Cardiac septum (tissue), 1 donor: ENCODE results near the gene BCAS3. TPM values are rescaled to one million over a fixed set of nuclear protein-coding genes. Genes with fewer than 3 reads are reported as not detected.

Experiments
- DNase-seq: peaks from one replicate; pipeline ENCODE4 v3.0.0-alpha.2; 2020; ENCODE audit warnings: low spot score
- intact Hi-C: fragments of 100-400 bp; cut with DNase I; formaldehyde crosslinking; loops from one replicate; pipeline ENCODE4 v1.14.0; 2022
- total RNA-seq: library from RNA; stranded (reverse); fragmentation: NEBNext Ultra II Directional; extraction: Animal tissue kit (Norgen Biotek cat#: 25700); gene quantifications from one replicate; pipeline ENCODE4 v1.2.1, GENCODE V29; 2021
- donor health status: DM: no; HTN: no; CAD: no.

Gene BCAS3
- total RNA-seq, 1 donor from 2014 or later = 14.8 TPM

- no peak for DNase-seq
- intact Hi-C loops = loop anchor here (10.0 kb wide), 1 partner anchor 176 kb away; the partner anchor contains the start of gene TBX2
Observed at GRCh38 chr17:61218438-61218837, 540.8 kb downstream of the BCAS3 start.

GRCh38 chr17:61219460-61219859 is 541.8 kb downstream of the BCAS3 start:
- intact Hi-C loops = loop anchor here (10.0 kb wide), 1 partner anchor 175 kb away; the partner anchor contains the start of gene TBX2
- DNase-seq = no peak

- DNase-seq = no peak
- intact Hi-C loops = no loop called here
Observed at GRCh38 chr17:61221181-61221580, 543.5 kb downstream of the BCAS3 start.

DNA sequence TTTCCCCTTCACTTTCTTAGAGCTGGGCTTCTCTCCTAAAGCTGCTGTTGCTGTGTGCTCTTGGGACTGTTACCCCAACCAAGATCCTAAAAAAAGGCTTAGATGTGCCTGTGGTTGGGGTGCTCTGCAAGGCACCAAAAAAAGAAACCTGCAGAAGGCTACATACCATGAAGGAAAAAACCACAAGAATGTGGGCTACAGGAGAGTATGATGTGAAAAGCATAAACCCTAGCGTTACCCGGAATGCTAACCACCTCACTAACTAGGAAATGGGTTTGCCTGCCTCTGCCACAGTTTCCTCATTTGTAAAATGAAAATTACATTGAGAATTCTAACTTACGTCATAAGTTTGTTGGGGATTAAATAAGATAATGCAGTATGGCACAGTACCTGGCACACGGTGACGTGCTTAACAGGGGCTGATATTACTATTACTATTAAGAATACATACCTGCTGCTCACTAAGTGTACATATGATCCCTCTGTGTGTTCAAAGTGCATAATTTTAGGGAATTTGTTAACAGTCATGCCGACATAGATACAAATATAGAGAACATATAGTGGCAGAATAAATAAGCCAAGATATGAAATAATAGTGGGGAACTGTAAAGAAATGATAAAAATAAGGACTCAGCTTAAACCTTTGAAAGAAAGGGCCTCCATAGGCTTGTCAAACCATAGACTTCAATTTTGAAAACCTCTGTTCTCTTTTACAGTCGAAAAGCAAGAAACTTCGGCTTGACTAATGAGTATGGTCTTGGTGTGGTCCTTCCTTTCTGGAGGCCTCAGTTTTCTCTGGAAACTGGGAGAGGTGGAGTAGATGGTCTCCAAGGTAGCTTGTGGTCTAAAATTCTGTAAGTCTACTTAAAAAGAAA is 544.2 kb downstream of the BCAS3 start:
- intact Hi-C loops = no loop called here
- DNase-seq = no peak

DNA sequence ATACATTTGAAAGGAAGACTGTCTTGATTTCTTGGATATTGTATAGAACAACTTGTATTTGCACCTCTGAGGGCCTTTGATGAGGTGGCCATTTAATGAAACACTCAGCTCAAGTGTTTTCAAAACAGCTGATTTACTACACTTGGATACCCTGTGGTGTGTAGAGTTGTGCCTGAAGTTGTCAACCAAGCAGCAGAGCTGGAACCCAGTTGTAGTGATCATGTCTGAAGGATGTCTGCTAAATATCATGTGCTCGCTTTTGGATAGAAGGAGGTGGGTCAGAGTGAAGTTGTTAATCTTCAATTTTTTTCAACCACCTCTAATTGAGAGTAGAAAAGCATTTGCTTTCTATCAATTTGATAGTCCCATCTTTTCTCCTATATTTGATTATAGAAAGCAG is 546.1 kb downstream of the BCAS3 start:
- DNase-seq = no peak
- intact Hi-C loops = no loop called here

DNA sequence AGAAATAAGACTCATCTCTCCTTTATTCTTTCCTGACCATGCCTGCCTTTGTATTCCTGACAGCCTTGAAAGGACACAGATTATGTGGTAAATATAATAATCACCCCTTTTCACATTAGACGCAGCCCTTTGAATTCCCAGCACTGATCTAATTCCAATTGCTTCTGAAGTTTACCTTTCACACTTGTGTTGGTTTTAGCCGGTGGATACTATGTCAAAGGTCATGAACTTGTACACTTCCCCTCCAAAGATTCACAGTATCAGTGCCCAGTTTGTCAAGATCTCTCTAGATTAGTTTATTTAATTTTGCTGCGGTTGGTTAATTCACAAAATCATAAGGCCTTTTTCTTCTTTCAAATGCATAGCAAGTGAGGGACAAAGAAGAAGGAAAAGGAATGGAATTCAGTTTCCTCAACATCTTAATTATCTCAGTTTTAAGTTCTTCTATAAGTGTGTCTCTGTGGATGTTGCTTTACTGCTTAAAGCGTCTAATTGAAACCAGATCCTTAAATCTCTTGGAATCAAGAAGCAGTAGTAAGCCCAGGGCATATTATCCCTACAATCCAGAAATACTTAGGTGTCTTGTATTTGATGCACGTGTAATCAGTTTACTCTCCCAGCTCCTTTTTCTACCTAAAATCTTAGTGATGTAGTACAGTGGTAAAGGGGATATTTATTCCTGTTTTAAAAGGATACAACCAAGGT is 547.7 kb downstream of the BCAS3 start:
- DNase-seq = no peak

DNA sequence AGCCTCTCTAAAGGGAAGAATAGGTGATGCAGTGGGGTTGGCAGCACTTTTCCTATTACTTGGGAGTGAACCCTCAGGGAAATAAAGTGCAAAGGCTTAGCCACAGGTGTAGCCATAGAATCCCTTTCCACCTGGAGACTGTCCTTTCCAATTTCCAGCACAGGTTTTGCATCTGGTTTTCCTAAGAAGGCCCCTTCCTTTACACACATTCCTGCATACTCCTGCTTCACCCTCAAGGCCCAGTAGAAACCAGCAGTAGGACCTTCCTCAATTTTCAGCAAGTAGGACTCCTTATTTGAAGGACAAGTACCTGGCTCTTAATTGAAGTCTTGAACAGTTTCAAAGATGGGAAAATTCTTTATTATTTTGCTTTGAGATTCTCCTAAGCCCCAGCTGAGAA is 550.2 kb downstream of the BCAS3 start:
- DNase-seq = no peak
- intact Hi-C loops = no loop called here

More for the DNA sequence above, 547.7 kb downstream of the BCAS3 start:
- intact Hi-C loops = no loop called here

DNA sequence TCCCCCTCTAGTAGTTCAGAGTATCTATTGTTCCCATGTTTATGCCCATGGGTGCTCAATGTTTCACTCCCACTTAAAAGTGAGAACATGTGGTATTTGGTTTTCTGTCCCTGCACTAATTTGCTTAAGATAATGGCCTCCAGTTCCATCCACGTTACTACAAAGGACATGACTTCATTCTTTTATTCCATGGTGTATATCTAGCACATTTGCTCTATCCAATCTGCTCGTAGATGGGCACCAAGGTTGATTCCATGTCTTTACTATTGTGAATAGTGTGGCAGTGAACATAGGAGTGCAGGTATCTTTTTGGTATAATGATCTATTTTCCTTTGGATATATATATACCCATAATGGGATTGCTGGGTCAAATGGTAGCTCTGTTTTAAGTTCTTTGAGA is 552.8 kb downstream of the BCAS3 start:
- intact Hi-C loops = no loop called here
- DNase-seq = no peak

DNA sequence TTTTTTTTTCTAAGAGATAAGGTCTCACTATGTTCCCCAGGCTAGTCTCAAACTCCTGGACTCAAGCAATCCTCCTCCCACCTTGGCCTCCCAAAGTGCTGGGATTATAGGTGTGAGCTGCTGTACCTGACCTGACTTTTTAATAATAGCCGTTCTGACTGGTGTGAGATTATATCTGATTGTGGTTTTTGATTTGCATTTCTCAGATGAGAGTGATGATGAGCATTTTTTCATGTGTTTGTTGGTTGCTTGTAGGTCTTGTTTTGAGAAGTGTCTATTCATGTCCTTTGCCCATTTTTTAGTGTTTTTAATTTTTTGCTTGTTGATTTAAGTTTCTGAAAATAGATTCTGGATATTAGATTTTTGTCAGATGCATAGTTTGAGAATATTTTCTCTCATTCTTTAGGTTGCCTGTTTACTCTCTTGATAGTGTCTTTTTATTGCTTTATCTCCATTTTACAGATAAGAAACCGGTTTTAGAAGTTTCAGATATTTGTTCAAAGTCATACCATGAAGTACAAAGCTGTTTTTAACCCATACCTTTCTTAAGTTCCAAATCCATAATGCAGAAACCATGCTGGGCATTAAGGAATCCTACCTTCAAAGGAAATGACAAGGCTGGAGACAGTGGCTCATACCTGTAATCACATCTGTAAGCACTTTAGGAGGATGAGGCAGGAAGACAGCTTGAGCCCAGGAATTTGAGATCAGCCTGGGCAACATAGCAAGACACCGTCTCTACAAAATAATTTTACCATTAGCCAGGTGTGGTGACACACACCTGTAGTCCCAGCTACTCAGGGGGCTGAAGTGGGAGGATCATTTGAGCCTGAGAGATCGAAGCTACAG is 553.5 kb downstream of the BCAS3 start:
- intact Hi-C loops = no loop called here
- no peak for DNase-seq

DNA sequence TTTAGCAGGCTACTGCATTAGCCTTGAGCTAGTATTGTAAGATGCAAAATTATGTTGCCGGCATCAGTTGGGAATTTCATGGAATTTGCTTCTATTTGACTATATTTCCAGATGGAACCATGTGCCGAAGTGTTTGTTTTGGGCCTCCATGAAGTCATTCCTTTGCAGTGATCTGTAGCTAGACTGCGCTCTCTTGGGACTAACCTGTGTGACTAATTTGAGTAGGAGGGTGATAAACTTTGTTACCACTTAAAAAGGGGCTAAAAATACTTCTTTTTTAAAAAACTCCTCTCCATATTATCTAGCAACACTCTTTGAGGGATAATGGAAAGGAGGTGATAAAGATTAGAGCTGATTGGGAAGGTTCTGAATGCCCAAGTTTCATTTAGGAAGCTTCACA is 555.2 kb downstream of the BCAS3 start:
- intact Hi-C loops = no loop called here
- DNase-seq = no peak

DNA sequence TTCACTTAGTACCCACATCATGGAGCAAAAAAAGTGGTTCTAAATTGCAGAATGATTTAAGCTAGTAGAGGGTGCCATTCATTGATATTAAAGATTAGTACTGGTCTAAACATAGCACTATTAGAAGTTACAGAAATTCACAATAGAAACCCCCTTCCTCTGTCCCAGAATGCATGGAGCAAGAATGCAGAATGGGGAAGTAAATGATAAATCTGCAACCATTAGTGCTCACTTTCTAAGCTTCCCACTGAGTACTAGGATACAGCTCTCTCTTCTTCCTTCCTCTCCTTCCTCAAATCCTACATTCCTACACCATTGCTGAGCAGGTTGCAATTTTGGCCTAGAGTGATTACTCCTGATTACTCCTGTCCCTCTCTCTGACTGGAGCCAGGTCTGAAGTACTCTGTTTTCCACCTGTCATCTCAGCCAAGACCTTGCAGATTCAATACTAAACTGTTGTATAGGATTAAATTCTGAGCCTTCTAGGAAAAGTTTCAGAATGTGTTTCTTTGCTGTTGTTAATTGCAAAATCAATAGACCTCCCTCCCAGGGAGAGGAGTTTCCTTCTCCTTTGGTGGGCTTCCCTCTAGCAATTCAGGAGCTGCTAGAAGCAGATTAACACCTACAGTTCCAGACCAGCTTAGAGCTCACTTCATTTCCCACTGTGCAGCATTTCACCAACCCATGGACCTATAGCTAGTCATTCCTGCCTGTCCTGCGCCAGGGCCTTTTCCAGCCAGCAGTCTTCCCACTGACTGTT is 556.5 kb downstream of the BCAS3 start:
- no peak for DNase-seq

DNA sequence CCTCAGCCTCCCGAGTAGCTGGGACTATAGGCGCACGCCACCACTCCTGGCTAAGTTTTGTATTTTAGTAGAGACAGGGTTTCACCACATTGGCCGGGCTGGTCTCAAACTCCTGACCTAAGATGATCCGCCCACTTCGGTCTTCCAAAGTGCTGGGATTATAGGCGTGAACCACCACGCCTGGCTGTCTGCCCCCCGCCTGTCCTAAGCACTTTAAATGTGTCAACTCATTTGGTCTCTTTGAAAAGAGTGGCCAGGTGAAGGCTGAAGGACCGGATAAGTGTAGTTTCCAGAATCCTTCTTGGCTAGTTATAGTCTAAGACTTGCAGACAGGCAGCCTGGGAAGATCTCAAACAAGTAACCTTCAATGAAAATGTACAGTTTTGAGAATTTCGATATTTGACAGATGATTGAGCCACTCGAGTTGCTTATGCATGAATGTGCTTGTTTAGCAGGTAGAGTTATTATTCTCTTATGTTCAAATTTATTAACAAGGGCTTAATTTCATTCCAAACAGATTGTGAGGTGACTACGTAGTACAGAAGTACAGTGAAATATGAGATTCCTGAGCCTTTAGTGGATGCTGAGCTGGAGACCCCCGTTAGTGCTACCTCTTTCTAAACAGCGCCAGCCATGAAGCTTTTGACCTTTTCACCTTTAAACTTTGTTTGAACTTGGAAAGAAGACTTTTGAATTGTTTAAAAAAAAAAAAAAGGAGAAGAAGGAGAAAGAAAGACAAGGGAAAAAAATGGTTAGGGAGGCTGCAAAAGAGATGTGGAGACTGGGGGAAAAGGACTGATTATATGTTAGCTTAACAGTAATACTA is 557.6 kb downstream of the BCAS3 start:
- no peak for DNase-seq
- intact Hi-C loops = no loop called here

More for the DNA sequence above, 556.5 kb downstream of the BCAS3 start:
- intact Hi-C loops = no loop called here

DNA sequence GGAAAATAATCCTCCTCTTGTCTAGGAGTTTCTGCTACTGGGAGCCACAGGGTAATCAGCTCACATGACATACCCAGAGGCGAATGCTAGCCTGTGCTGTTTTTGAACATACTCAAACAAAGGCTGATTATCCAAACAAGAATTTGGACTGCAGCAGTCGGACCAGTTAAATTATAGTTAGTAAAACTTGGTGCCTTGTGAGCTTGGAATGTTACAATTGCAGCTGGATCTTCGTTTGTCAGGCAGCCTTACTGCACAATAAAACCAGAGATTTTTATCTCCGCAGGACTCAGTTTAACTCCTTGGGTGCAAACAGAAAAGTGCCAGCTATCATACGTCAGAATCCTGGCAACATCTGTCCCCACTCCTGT is 558.2 kb downstream of the BCAS3 start:
- no peak for DNase-seq
- intact Hi-C loops = no loop called here

- intact Hi-C loops = no loop called here
Observed at GRCh38 chr17:61237275-61237674, 559.6 kb downstream of the BCAS3 start.

GRCh38 chr17:61238455-61238933 is 560.8 kb downstream of the BCAS3 start:
- no peak for DNase-seq
- intact Hi-C loops = no loop called here

More at GRCh38 chr17:61237275-61237674, 559.6 kb downstream of the BCAS3 start:
- DNase-seq = no peak

DNA sequence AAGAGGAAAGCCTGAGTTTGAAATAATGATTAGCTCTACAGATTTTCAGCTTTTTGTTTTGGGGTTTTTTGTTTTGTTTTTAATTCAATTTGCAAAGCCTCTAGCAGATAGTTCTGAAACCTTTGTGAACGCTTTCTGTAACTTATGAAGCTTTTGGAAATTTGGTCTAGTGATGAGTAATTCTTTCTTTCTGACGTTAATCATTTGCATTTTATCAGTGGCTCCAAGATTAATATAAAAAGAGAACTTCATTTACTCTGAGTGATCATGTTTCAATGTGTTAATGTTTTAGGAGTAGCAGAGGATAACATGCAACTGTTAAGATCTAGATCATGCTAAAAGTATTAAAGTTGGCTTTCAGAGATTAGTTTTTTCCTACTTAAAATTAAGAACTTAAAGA is 561.7 kb downstream of the BCAS3 start:
- DNase-seq = no peak
- intact Hi-C loops = no loop called here

DNA sequence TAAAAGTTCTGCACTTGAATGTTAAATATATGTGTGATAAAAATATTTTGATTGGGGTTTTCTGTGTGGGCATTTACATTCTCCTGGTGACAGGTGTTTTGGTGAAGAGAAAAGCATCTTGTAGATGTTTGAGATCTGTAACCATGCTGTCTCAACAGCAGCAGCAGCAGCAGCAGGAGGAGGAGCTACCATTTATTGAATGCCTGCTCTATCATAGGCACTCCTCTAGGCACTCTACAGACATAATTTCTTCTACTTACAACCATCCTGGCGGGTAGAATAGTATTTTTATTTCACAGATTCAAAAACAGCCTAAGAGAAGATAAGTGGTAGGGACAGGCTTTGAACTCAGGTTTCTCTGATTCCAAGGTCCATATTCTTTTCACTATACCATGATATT is 562.3 kb downstream of the BCAS3 start:
- DNase-seq = no peak
- intact Hi-C loops = no loop called here

DNA sequence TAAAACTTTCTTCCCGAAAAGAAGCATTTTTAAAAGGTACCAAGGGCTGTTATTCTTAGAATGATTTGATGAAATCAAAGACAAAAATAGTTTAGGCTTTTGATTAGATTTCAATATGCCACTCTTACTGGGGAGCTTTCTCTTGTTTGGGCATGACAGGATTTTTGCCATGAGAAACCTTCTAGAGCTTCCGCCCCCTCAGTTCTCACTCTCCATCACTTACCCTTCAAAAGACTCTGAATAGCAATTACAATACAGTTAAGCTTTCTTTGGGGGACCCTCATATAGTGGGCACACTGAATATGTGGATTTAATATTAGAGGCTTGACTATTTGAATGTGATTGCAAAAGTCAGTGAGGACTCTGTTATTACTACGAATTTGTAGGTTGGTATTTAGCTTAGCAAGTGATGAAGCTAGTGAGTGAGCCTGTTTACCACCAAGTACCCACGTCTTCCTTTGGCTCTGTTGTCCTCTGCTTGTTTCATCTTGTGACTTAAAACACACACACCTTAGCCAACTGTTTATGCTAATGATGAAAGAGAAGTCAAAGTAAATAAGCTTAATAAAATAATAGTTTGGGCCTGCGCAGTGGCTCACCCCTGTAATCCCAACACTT is 563.3 kb downstream of the BCAS3 start:
- DNase-seq = no peak
- intact Hi-C loops = no loop called here
